Thyroid gland (tissue), 4 donors: ENCODE measurements around the gene CHN2.

Experiments
- POLR2A ChIP-seq, 2 donors: fragments of 450-650 bp; IDR thresholded peaks; one replicate each; pipeline ENCODE4 v1.6.1; 2017; ENCODE audit warnings: antibody characterized with exemption in 2 of 2, mild to moderate bottlenecking in 2 of 2, moderate library complexity in 1 of 2
- TF ChIP-seq, protein P1 (sequence below), 6 experiments: fragments of 200-600 bp in 3 of 6; fragments of 450-650 bp in 3 of 6; sonication (generic) in 3 of 6; IDR thresholded peaks; one replicate each; pipeline ENCODE4 v1.5.1; 2016 to 2019; ENCODE audit warnings: antibody characterized with exemption in 6 of 6, mild to moderate bottlenecking in 2 of 6, inconsistent platforms in 1 of 6, moderate library complexity in 1 of 6

DNA sequence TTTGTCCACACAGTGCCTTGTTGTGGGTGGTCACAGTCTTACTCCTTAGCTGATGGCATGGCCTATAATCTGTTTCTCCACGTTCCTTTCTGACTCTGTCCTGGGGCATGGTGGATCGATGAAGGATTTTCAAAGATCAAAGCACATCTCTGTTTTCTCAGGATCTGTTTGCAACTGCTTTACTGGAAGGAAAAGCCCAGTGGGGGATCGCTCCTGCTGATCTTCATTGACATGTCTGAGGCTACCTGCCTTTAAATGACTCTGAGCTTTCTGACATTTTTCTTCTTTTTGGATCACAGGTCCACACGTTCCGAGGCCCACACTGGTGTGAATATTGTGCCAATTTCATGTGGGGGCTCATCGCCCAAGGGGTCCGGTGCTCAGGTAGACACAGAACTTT lies 301.1 kb downstream of the CHN2 start:
- TF ChIP-seq, protein P1, sequence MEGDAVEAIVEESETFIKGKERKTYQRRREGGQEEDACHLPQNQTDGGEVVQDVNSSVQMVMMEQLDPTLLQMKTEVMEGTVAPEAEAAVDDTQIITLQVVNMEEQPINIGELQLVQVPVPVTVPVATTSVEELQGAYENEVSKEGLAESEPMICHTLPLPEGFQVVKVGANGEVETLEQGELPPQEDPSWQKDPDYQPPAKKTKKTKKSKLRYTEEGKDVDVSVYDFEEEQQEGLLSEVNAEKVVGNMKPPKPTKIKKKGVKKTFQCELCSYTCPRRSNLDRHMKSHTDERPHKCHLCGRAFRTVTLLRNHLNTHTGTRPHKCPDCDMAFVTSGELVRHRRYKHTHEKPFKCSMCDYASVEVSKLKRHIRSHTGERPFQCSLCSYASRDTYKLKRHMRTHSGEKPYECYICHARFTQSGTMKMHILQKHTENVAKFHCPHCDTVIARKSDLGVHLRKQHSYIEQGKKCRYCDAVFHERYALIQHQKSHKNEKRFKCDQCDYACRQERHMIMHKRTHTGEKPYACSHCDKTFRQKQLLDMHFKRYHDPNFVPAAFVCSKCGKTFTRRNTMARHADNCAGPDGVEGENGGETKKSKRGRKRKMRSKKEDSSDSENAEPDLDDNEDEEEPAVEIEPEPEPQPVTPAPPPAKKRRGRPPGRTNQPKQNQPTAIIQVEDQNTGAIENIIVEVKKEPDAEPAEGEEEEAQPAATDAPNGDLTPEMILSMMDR (IDR thresholded peaks at IDR 0.05) = no peak
- TF ChIP-seq POLR2A (IDR thresholded peaks at IDR 0.05) = no peak
